ENCODE data around the gene TMEM131.

DNA sequence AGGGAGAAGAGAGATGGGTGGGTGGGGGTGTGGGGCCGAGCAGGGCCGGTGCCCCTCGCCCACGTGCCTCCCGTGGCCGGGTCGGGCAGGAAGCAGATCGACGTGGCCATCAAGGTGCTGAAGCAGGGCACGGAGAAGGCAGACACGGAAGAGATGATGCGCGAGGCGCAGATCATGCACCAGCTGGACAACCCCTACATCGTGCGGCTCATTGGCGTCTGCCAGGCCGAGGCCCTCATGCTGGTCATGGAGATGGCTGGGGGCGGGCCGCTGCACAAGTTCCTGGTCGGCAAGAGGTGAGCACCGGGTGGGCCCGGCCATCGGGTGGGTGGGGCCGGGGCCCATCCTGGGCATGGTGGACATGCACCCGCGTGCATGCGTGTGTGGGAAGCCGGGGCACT is 260.6 kb downstream of the TMEM131 start:
- TF ChIP-seq, protein P1, sequence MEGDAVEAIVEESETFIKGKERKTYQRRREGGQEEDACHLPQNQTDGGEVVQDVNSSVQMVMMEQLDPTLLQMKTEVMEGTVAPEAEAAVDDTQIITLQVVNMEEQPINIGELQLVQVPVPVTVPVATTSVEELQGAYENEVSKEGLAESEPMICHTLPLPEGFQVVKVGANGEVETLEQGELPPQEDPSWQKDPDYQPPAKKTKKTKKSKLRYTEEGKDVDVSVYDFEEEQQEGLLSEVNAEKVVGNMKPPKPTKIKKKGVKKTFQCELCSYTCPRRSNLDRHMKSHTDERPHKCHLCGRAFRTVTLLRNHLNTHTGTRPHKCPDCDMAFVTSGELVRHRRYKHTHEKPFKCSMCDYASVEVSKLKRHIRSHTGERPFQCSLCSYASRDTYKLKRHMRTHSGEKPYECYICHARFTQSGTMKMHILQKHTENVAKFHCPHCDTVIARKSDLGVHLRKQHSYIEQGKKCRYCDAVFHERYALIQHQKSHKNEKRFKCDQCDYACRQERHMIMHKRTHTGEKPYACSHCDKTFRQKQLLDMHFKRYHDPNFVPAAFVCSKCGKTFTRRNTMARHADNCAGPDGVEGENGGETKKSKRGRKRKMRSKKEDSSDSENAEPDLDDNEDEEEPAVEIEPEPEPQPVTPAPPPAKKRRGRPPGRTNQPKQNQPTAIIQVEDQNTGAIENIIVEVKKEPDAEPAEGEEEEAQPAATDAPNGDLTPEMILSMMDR (IDR thresholded peaks at IDR 0.05) = no peak
- TF ChIP-seq, protein P2, sequence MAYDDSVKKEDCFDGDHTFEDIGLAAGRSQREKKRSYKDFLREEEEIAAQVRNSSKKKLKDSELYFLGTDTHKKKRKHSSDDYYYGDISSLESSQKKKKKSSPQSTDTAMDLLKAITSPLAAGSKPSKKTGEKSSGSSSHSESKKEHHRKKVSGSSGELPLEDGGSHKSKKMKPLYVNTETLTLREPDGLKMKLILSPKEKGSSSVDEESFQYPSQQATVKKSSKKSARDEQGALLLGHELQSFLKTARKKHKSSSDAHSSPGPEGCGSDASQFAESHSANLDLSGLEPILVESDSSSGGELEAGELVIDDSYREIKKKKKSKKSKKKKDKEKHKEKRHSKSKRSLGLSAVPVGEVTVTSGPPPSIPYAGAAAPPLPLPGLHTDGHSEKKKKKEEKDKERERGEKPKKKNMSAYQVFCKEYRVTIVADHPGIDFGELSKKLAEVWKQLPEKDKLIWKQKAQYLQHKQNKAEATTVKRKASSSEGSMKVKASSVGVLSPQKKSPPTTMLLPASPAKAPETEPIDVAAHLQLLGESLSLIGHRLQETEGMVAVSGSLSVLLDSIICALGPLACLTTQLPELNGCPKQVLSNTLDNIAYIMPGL (CRISPR knock-in tag; IDR thresholded peaks at IDR 0.05) = no peak
- TF ChIP-seq, protein P3, sequence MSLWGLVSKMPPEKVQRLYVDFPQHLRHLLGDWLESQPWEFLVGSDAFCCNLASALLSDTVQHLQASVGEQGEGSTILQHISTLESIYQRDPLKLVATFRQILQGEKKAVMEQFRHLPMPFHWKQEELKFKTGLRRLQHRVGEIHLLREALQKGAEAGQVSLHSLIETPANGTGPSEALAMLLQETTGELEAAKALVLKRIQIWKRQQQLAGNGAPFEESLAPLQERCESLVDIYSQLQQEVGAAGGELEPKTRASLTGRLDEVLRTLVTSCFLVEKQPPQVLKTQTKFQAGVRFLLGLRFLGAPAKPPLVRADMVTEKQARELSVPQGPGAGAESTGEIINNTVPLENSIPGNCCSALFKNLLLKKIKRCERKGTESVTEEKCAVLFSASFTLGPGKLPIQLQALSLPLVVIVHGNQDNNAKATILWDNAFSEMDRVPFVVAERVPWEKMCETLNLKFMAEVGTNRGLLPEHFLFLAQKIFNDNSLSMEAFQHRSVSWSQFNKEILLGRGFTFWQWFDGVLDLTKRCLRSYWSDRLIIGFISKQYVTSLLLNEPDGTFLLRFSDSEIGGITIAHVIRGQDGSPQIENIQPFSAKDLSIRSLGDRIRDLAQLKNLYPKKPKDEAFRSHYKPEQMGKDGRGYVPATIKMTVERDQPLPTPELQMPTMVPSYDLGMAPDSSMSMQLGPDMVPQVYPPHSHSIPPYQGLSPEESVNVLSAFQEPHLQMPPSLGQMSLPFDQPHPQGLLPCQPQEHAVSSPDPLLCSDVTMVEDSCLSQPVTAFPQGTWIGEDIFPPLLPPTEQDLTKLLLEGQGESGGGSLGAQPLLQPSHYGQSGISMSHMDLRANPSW (CRISPR knock-in tag; conservative IDR thresholded peaks at IDR 0.05; ENCODE audit: low read depth) = no peak
- TF ChIP-seq FOXJ3 (CRISPR knock-in tag; IDR thresholded peaks at IDR 0.05; ENCODE audit: borderline replicate concordance) = no peak

Measured in WTC11 (cell line).